GM19328 (cell line): ENCODE results near the gene NEXN.
A peak's percentile ranks its signal among the peaks of the same experiment; 100 is the strongest.
"Not testable (repeated sequence)": the region's sequence is repeated elsewhere in the genome, so short reads cannot be mapped to it uniquely, and the experiment has no call there.

Source experiments
- ATAC-seq: cut with Tn5 transposase; IDR thresholded peaks from one replicate; pipeline ENCODE4 v1.9.1; 2021; ENCODE audit warnings: mild to moderate bottlenecking, moderate library complexity; ENCODE audit not compliant: unreplicated experiment

NEXN gene

DNA sequence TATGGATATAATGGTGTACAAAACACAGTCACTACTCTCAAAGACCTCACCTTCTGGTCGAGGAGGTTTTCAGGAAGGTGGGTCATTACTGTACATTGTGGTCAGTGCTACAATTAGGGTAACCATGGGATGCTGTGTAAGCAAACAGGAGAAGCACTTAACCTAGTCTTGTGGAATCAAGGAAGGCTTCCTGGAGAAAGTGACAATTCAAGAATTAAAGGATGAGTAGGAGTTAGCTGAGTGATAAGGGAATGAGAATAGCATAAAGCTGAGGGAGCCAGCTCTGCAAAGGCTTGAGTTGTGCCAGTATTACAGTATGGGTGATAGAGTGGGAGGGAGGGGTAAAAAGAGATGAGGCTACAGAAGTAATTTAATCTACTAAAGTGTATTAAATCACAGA is 17.2 kb downstream of the NEXN start:
- ATAC-seq: no peak

DNA sequence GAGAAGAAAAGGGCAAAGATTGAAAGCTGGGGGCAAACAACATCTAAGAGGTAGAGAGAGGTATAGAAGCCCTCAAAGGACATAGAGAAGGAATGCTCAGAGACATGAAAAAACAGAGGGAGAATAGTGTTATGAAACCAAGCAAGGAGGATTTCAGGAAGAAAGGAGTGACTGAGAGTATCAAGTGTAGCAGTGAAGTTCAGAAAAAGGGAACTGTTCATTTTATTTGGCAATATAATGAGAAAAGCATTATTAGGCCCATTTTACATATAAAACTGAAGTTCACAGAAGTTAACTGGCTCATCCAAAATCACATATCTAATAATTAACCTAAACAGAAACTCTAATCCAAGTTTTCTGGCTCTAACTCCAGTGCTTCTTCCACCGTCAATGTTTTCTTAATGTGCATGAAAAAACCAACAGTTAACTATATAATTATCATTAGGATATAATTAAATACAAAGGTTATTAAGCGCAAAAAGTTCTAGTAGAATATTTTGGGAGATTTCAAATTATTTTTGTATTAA is 17.7 kb downstream of the NEXN start:
- ATAC-seq: no peak

DNA sequence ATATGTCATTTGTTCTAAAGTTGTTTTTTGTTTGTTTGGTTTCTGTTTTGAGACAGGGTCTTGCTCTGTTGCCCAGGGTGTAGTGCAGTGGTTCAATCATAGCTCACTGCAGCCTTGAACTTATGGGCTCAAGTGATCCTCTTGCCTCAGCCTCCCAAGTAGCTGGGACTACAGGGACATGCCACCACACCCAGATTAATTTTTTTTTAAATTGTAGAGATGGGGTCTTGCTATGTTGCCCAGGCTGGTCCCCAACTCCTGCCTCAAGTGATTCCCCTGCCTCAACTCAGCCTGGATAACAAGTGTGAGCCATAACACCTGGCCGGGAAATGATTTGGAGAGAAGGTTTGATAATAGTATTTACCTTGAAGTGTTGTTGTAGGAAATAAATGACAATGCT is 18.2 kb downstream of the NEXN start:
- ATAC-seq: no peak

DNA sequence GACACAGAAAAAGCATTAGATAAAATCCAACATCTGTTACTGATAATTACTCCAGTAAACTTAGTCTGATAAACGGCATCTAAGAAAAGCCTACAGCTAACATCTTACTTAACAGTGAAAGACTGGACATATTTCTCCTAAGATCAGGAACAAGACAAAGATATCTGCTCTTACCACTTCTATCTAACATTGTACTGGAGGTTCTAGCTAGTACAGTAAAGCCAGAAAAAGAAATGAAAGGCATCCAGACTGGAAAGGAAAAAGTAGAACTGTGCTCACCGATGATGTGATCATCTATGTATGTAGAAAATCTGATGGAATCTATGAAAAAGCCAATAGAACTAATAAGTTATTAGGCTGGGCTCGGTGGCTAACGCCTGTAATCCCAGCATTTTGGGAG is 21.7 kb downstream of the NEXN start:
- no peak for ATAC-seq

DNA sequence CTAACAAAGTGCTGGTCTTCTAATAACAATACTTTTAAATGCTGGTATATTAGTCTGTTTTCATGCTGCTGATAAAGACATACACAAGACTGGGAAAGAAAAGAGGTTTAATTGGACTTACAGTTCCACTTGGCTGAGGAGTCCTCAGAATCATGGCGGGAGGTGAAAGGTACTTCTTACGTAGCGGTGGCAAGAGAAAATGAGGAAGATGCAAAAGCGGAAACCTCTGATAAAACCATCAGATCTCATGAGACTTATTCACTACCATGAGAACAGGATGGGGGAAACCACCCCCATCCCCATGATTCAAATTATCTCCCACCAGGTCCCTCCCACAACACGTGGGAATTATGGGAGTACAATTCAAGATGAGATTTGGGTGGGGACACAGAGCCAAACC is 30.5 kb downstream of the NEXN start:
- not testable (repeated sequence) for ATAC-seq

DNA sequence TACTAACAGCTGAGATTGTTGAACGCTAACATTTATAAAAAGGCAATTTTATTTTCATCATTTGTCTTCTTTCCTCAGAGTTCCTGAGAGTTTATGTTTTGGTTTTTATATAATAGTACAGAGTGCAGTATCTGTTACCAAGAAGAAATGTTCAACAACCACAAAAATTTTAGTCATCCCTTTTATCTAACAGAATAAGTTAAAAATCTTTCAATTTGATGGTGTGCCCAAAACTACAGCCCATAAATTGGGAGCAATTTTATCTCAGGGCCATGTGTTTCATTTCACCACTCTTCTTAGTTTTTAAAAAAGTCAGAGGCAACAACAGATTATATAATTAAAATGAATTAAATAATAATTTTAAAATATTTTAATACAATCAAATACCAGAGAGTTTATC is 37.1 kb downstream of the NEXN start:
- ATAC-seq: no peak

DNA sequence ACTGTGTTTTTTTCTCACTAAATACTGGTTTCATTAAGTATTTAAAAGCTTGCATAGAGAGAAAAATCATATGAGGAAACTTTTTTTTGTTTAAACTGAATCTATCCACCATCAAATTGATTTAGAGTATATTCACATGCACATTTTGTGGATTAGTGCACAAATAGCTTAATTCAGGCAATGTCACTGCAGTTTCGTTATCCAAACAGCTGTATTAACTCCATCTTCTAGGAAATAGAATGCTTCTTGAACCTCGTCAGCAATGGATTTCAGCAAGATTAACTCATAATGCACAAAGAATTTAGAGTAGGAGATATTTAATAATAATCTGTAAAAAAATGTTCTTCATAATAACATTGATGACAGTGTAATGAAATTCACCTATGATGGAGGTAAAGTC is 37.5 kb downstream of the NEXN start:
- no peak for ATAC-seq

DNA sequence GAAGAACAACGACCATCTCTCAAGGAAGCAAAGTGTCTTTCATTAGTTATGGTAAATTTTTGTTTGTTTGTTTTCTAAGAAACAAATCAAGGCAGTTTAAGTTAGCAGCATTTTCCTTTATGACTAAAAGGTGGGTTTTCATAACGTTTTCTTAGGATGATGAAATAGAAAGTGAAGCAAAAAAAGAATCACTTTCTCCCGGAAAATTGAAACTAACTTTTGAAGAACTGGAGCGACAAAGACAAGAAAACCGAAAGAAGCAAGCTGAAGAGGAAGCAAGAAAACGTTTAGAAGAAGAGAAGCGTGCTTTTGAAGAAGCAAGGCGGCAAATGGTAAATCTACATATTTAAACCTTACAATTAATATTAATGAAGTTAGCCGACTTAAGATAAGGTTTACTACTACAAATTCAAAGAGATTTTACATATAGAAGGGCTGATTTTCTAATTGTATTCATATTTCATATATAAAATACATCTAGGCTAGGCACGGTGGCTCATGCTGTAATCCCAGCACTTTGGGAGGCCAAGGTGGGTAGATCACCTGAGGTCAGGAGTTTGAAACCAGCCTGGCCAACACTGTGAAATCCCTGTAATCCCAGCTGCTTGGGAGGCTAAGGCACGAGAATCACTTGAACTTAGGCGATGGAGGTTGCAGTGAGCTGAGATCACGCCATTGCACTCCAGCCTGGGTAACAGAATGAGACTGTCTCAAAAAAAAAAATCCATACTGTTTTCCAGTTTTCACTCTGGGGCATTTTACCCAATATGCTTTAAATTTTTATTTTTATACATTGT is 38.3 kb downstream of the NEXN start:
- ATAC-seq: no peak

DNA sequence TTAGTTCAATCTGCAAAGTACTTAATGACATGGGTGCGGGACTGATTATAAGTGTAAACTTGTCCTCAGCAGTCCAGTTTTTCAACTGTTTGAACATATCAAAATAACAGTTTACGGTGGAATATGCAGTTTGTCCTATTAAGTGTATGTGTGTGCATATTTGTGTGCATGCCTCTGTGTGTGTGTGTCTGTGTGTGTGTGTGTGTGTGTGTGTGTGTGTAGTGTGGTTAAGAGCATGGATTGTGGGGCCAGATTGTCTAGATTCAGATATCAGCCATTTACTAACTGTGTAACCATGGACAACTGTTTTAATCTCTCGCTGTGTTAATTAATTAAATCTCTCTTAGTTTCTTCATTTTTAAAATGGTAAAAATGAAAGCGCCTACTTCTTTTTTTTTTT is 39.0 kb downstream of the NEXN start:
- no peak for ATAC-seq

DNA sequence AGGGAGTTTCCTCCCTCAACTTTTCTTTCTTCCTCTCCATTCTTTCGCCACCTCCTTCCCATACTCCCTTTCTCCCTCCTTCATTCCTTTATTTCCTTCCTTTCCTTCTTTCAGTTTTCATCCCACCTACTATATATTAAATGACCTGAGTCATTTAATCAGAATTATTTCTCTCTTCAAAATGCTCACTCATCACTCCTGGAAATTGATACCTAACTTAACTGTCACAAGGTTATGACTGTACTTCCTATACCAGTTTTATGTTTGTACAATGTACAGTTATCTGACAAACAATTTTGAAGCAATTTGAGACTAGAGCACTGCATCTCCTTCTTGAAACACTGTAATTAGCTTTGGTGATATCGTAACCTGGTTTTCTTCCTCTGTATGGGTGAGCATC is 41.4 kb downstream of the NEXN start:
- ATAC-seq: no peak

DNA sequence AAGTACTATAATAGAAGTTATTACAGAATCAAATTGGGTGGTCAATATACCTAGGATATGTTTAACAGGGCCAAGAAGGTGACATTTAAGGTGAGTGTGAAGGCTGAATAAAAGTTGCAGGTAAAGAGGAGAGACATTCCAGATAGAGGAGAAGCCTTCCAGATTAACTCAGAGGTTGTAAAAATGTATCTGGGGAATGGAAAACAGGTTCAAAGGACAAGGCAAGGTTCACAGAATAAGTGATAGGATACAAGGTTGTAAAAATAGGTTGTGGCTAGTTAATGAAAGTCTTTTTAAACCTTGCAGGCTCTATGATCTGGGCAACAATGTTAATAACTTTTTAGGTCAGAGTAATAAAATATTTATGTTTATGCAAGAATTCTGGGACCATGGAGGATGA is 50.2 kb downstream of the NEXN start:
- no peak for ATAC-seq

DNA sequence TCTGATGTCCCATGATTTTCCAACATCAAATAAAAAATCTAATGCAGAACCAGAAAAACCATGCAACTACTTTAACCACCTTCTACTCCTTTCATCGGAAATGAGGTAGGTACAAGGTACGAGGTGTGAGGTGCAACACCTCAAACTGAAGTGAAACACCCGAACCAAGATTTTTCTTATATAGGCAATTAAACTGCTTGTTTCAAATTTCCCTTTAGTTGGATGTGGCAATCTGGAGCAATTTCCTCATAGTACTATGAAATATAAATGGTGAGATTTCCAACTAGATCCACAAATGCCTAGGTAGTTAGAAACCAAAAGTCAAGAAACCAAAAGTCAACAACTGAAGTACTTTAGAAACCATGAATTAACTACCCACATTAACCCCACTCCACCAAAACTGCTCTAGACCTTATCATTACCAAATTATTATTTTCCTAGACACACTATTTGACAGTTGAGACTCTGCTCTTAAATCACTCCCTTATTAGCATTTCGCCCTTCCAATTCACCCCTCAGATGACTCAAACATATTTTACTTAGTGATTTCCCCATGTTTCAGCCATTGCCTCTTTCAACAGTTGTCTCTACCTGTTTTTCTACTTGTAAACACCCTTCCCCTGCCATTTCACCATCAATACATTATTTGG is 52.6 kb downstream of the NEXN start:
- no peak for ATAC-seq

DNA sequence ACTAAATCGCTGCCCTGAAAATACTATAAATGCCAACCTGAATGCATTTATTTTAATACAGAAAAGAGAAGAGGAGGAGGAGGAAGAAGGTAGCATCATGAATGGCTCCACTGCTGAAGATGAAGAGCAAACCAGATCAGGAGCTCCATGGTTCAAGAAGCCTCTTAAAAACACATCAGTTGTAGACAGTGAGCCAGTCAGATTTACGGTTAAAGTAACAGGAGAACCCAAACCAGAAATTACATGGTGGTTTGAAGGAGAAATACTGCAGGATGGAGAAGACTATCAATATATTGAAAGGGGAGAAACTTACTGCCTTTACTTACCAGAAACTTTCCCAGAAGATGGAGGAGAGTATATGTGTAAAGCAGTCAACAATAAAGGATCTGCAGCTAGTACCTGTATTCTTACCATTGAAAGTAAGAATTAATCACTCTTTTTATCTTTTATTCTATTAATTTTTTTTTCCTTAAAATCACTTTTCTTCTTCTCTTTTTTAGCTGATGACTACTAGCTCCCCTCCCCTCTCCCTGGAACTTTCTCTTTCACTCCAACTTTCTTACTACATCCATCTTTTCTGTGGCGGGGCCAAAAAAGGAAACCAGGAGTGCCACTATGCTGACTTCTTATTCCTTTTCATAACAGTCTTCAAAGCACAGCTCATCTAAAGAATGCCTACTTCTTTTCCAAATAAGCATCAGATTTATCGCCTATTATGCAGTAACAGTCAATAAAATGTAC is 54.1 kb downstream of the NEXN start:
- ATAC-seq: no peak

DNA sequence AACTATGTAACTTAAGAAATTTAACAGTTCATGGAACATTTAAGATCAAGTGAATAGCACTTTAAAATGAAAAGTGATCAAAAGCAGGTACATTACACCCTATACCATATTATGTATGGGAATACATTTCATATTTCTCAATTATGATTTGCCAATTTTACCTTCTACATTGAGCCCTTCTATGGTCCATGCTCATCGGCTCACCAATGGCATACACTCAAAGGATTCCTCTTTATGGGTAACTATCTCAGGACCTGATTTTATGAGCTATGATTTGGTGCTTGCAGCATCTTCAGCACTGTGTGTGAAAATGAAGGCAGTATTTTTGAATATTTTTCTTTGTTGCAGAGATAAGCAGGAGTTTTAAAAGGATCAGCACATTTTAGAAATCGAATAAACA is 56.9 kb downstream of the NEXN start:
- ATAC-seq: no peak

DNA sequence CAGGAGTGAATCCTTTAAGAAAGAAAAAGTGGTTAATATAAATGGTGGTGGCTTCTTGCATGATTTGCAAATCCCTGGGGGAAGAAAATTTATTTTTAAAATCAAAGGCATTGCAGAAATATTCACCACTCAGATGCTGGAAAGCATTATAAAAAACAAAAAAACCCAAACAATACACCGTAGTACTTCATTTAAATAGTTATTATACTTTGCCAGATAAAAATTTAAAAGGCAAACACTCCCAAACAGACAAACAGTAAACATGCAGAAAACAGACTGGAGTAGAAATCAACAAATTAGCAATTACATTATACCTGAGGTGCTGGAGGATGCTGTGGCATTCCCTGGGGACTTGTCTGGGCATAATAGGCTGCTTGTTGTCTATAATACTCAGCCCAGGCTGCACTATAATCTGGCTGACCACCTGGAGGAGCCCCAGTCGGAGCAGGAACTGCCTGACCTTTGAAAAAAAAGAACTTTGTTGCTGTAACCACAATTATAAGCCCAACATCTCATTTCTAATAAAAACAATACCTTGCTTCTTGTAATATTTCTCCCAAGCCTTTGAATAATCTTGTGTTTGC is 60.5 kb downstream of the NEXN start:
- ATAC-seq: no peak

DNA sequence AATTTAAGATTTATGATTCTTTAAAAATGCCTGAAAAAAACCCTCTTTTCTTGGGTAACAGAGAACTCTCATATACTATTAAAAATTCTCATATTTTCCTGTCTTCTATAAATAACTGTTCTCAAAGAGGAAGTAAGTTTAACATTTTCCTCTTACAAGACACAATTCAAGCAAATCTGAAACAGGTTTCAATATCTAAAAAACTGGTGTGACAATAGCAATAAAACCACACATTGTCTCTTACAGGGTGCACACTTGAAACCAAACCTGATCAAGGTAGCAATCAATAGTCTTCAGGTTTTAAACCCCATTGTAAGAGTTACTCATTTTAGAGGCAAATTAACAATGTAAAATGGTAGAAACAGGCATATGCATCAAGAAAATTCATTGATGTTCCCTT is 62.4 kb downstream of the NEXN start:
- peak; percentile 74 for ATAC-seq

DNA sequence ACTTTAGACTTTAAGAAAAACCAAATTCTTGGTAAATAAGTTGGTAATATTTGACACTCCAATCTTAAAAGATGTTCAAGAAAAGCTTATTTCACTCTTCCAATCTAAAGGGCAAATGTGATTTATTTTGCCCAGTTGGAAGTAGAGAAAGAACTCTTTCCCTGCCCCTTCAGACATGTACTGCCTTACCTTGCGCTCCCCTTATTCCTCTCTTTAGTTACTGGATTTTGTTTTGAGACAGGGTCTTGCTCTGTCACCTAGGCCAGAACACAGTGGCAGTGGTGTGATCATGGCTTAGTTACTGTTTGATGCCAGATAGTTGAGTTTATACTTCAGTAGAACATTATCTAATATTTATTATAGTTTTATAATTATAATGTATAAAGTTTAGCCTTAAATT is 62.9 kb downstream of the NEXN start:
- no peak for ATAC-seq

DNA sequence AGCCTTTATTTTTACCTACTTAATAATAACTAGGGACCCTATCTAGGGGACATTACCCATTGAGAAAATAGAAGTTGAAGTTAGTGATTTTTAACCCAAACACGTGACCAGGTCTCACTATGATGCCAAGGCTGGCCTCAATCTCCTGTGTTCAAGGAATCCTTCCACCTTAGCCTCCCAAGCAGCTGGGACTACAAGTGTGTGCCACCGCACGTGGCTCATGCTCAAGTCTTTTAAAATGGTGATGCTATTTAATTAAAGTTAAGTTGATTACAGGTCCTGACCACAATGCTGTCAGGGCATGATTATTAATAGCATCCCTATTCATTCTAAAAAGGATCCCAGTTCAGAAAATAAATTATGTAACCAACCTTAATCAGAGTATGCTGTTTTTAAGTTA is 65.5 kb downstream of the NEXN start:
- ATAC-seq: no peak

DNA sequence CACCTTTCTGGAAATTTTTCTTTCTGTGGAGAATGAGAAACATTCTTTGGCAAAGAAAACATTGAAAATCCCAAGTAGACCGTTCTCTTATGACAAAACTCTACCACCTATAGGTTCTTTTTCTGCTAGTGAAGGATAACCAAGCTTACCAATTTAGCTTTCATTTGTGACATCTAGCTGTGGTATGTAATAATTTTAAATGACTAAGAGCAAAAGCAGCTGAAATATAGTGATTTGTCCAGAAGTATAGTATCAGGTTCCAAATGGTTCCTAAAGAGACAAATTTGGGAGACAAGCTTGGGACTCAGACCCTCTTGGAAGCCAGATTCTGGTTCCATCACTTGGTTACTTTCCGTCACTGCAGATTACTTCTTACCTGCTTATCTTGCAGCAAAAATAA is 66.1 kb downstream of the NEXN start:
- ATAC-seq: no peak

DNA sequence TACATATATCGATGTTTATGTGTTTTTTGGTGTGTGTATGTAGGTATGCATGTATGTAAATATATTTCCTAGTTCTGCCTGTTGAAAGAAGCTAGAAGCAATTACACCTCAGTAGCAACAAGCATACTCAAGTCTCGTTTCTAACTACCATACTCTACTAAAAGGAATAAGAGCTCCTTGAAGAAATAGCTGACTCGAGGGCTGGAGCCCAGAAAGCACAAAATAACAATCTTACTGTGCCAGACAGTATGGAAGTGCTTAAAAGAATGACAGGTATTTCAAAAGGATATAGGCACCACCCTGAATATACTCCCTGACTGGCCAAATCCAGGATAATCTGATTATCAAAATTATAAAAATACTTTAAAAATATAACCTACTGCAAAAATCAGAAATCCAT is 67.3 kb downstream of the NEXN start:
- ATAC-seq: no peak

DNA sequence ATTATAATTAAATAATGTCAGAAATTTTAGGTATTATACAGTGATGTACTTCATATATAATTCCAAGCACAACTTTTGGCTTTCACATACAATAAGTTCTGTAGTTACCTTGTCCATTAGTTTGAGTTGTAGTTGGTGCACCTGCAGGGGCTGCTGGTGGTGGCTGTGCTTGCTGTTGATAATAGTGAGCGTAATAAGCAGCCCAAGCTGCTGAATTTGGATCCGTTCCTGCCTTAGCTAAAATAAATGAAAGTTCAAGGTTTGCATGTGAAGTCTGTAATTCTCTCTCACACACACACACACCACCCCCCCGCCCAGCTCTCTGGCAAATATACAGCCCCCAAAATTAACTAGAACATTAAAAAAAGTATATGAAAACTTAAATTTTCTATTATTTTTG is 68.0 kb downstream of the NEXN start:
- no peak for ATAC-seq

DNA sequence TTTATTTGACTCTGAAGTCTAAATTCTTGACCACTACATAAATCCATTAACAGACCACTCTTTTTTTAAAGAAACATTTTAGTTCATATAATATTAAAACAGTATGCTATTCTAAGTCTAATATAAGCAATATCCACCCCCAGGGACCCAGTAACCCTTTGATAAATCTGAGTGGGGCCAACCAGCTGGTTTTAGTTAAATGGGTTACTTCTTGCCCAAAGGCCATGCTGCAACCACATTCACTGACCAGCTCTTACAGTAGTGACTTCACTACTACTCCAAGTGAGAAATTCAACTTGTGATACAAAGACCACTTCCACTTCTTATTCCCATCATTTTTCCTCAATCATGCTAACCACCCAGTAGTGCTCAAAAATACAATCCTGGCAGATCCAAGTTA is 70.0 kb downstream of the NEXN start:
- no peak for ATAC-seq
